HT-29 (cell line): ENCODE data around the gene COG3. TPM values are rescaled to one million over a fixed set of nuclear protein-coding genes. Genes with fewer than 3 reads are reported as not detected.

ENCODE experiments used
- DNase-seq: peaks from one replicate; pipeline ENCODE4 v3.0.0-alpha.2; 2015; ENCODE audit warnings: low spot score
- total RNA-seq: library from RNA; depleted of rRNA; stranded (reverse); fragments of >200 nt; shearing (Covaris generic); gene quantifications from 2 replicates; pipeline ENCODE4 v1.2.3, GENCODE V29; 2014

COG3 gene
- total RNA-seq, 1 experiment from 2014 or later = 60.5 TPM

GRCh38 chr13:45446181-45446580 lies 18.6 kb upstream of the COG3 start:
- no peak for DNase-seq

GRCh38 chr13:45447050-45447661 lies 17.6 kb upstream of the COG3 start:
- no peak for DNase-seq

DNA sequence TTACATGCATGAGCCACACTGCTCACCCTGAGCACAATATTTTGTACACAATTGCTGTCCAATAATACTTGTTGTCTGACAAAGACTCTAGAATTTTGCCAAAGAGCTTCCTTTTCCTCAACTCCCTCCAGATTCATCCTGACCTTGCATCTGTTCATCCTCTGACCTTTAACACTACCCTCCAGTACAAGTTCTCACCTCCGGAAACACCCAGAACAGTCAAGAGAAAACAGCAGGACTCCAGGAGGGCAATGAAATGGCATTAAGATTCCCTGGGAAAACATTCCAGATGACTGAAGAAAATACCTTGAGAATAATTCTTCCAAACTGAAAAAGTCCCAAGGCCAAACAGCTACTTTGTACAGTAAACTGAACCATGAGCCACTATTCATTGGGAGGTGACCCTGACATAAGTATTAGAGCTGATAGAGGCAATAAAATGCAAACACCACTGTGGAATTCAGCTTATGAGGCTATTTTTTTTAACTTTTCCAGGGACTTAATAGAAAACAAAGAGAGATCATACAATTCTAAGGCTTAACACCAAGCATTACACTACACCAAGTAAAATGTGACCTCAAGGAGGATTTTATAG lies 15.7 kb upstream of the COG3 start:
- DNase-seq = no peak

- no peak for DNase-seq
Observed at GRCh38 chr13:45451282-45451681, 13.5 kb upstream of the COG3 start.

DNA sequence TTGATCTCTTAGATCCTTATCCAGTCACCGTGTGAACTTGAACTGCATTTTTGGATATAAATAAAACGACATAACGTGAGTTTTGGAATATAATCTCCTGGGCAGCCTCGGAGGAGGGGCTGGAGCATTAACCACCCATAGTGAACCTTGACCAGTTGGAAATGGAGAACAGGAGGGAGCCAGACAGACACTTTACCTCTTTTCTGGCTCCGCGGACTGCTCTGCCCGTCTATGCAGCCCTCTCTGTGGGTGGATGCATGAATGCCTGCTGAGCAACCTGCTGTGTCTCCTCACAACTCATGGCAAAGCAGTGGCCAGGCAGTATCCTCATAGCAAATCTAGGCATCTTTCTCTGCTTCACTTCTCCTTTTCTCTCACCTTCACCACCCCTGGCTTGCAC lies 10.5 kb upstream of the COG3 start:
- no peak for DNase-seq

GRCh38 chr13:45456196-45456972 lies 8.4 kb upstream of the COG3 start:
- DNase-seq = no peak

DNA sequence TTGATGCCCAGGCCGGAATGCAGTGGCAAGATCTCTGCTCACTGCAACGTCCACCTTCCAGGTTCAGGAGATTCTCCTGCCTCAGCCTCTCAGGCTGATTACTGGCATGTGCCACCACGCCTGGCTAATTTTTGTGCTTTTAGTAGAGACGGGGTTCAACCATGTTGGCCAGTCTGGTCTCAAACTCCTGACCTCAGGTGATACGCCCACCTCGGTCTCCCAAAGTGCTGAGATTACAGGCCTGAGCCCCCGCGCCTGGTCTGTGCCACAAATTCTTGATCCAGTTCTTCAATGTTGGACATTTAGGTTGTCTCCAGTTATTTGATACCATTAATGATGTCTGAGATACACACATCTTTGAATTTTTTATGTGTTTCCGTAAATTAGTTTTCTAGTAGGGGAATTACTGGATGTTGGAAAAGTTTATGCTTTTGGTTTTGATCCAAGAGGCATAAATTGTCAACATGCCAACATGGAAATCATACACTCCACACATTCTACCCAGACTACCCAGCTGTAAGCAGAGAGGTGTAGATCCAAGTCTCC lies 525 bp upstream of the COG3 start:
- DNase-seq = no peak

- no peak for DNase-seq
Observed at GRCh38 chr13:45466359-45466758, 1.6 kb downstream of the COG3 start.

GRCh38 chr13:45468635-45469034 lies 3.9 kb downstream of the COG3 start:
- DNase-seq = no peak

DNA sequence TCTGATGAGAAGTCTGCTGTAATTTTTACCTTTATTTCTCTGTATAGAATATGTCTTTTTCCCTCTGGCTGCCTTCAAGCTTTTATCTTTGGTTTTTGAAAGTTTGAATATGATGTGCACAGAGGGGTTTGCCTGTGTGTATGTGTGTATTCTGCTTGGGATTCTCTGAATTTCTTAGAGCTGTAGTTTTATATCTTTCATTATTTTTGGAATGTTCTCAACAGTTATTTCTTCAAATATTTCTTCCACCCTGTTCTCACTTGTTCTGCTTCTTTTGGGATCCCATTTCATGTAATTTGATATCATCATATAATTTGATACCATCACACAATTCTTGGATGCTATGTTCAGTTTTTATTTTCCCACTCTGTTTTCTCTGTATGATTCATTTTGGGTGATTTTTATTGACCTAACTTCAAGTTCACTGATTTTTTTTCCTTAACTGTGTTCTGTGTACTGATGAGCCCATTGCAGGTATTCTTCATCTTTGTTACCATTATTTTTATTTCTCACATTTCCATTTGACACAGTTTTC lies 7.5 kb downstream of the COG3 start:
- DNase-seq = no peak

- peak; percentile 32 for DNase-seq
Observed at GRCh38 chr13:45473627-45474026, 8.9 kb downstream of the COG3 start.

DNA sequence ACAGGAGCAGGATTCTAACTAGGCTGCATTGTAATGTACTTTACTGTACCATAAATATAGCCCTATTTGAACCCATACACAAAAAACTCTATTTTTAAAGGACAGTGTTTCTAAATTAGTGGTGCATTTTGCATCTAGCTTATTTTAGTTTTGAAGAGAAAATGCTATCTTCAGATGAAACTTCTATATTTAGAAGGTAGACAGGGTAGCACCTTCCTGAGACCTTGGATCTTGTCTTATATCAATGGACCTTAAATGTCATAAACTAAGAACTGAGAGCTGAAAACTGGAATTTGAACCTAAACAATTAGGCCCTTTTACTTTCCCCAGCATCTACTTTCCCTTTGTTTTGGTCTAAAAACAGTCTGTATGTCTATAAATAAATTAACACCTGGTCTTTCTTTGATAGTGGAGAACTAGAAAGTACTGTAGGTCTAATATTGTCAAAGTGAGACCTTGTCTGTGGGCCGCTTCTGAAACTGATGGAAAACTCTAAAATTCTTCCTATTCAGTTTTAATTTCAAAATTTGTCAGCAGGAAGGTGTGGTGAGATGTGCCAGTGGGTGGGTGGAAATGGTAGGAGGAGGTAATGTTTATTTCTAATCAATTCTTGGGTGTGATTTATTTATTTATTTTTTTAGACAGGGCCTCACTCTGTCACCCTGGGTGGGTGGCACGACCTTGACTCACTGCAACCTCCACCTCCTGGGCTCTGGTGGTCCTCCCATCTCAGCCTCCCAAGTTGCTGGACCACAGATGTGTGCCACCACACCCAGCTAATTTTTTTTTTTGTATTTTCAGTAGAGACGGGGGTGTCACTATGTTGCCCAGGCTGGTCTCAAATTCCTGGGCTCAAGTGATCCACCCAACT lies 10.1 kb downstream of the COG3 start:
- DNase-seq = no peak

DNA sequence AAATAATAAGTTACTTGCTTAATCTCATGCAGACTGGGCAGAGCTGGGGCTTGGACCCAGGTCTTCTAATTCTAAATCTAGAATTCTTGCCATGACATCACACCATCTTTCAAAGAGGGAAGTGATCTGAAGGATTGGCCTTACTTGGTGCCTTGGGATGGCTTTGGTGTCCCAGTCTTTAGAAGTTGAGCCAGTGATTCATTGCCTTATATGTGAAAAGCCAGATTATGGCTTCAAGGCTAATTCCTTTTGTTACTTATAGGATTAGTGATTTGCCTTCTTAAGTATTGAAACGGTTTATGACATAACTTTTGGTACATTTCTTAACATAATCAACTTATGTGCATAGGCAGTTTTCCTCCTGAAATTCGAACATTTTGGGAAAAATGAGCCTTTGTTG lies 14.9 kb downstream of the COG3 start:
- no peak for DNase-seq

GRCh38 chr13:45481688-45482087 lies 16.9 kb downstream of the COG3 start:
- no peak for DNase-seq

- DNase-seq = no peak
Observed at GRCh38 chr13:45482571-45483173, 17.9 kb downstream of the COG3 start.

DNA sequence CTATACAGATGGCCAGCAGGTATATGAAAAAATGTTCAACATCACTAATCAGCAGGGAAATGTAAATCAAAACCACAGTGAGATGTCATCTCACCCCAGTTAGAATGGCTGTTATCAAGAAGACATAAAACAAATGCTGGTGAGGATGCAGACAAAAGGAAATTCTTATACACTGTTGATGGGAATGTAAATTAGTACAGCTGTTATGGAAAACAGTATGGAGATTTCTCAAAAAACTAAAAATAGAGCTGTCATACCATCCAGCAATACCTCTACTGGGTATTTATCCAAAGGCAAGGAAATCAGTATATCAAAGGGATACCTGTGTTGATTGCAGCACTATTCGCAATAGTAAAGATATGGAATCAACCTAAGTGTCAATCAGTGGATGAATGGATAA lies 22.9 kb downstream of the COG3 start:
- no peak for DNase-seq

- peak; percentile 19 for DNase-seq
Observed at GRCh38 chr13:45490068-45490467, 25.3 kb downstream of the COG3 start.

GRCh38 chr13:45492538-45492937 lies 27.8 kb downstream of the COG3 start:
- DNase-seq = no peak

- no peak for DNase-seq
Observed at GRCh38 chr13:45496942-45497341, 32.2 kb downstream of the COG3 start.

DNA sequence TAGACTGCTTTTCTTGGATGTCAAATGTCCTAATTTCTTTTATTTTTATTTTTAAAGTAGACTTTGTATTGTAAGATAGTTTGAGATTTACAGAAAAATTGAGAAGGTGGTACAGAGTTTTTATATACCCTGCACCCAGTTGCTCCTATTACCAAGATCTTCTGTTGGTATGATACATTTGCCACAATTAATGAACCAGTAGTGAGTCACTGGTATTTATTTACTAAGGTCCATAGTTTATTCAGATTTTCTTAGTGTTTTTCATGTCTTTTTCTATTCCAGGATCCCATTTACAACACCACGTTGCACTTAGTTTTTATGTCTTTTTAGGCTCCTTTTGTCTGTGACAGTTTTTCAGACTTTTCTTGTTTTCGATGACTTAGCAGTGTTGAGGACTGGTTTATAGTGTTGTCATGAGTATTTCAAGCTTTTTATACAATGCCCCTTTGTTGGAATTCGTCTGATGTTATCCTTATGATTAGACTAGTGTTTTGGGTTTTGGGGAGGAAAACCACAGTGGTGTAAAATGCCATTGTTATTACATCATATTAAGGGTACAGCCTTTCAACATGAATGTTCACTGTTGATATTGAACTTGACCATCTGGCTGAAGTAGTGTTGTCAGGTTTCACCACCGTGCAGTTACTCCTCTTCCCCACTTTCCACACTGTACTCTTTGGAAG lies 35.9 kb downstream of the COG3 start:
- DNase-seq = peak; percentile 65

GRCh38 chr13:45501175-45501526 lies 36.4 kb downstream of the COG3 start:
- DNase-seq = no peak
